Upper lobe of left lung (tissue), 4 donors: Measurements from ENCODE around the gene SIK3.

ENCODE experiments used
- CTCF ChIP-seq, 6 experiments: fragments of 450-650 bp in 4 of 6; fragments of 200-600 bp in 2 of 6; sonication (generic) in 2 of 6; IDR thresholded peaks; one replicate each; pipeline ENCODE4 v1.5.1; 2016 to 2019; ENCODE audit warnings: antibody characterized with exemption in 6 of 6
- EP300 ChIP-seq, 4 donors: sonication (generic); formaldehyde crosslinking; IDR thresholded peaks; one replicate each; pipeline ENCODE4 v1.5.1; 2017; ENCODE audit warnings: antibody characterized with exemption in 4 of 4, control low read depth in 2 of 4
- POLR2A ChIP-seq, 4 donors: fragments of 450-650 bp; IDR thresholded peaks; one replicate each; pipeline ENCODE4 v1.5.1; 2016 to 2017; ENCODE audit warnings: antibody characterized with exemption in 4 of 4, mild to moderate bottlenecking in 2 of 4
- POLR2AphosphoS5 ChIP-seq, 2 donors: sonication (generic); formaldehyde crosslinking; IDR thresholded peaks; one replicate each; pipeline ENCODE4 v1.5.1; 2017; ENCODE audit warnings: antibody characterized with exemption in 2 of 2

GRCh38 chr11:117095284-117096161 lies 2.7 kb downstream of the SIK3 start:
- TF ChIP-seq POLR2AphosphoS5 (IDR thresholded peaks at IDR 0.05) (no peak), POLR2A (IDR thresholded peaks at IDR 0.05) (no peak), CTCF (IDR thresholded peaks at IDR 0.05) (no peak), EP300 (IDR thresholded peaks at IDR 0.05) (no peak)
